Measurements from ENCODE around the gene MRPL48.
"Not testable (repeated sequence)": the region's sequence is repeated elsewhere in the genome, so short reads cannot be mapped to it uniquely, and the experiment has no call there.

MRPL48 gene

DNA sequence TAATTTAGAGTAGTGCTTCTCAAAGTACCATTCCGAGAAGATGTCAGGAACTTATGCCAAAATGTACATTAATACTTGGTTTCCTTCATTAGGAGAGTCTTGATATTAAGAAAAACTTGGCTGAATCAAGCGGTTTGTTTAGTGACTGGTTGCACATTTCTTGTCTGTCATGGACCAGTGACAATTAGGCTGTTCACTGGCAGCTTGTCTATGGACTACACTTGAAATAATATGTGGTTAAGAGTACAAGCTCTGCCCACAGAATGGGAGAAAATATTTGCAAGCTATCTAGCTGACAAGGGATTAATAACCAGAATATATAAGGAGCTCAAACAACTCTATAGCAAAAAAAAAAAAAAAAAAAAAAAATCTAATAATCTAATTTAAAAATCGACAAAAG lies 64.4 kb downstream of the MRPL48 start:
- no peak for DNase-seq

DNA sequence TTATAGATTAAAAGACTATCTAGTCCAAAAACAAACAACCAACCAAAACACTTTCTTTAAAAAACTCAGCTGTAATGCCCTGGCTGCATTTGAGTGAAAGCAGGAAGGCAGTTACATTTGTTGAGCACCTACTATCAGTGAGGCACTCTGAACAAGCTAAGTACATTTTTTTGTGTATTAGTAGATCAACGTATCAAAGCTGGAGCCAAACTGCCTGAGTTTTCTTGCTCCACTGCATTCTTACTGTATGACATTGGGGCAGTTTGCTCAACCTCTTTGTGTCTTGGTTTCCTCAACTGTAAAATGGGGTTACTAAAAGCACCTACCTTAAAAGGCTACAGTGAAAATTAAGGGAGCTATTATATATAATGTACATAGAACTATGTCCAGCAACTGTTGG lies 67.0 kb downstream of the MRPL48 start:
- DNase-seq, result no peak

DNA sequence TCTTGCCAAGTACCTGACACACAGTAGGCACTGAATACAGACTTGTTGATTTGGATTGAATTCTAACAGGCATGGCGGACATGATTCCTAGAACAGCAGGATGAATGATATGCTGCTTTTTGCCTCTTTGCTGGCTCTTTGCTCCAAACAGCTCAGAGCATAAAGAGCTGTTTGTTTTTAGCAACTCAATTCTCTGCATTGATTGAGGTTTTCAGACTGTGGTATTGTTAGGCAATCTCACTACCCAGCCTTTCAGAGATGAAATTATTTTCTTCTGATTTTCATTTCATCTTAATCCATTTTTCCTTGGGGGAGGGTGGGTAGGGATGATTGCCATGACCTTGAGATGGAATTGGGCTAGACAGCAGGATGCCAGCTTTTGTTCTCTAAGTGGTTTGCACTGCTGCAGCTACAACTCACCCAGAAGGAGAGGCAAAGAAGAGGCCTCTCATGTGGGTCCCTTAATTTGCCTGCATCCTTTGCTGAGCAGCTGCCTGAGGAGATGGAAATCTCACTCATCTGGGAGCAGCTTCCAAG lies 68.4 kb downstream of the MRPL48 start:
- no peak for DNase-seq

DNA sequence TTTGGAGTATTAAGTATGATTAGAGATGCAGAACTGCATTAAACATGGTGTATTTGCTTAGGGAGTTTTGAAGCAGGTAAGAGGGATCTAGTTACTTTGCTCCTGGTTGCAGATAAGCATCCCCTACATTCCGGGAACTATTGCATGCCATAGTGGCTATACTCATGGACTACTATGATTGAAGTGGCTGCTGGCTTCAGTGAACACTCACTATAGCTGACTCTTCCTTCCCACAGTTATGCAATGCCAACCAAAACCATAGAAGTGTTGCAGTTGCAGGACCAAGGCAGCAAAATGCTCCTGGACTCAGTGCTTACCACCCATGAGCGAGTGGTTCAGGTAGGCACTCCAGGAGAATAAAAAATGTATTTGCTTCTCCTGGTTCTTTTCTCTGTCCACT lies 72.0 kb downstream of the MRPL48 start:
- DNase-seq, result no peak

DNA sequence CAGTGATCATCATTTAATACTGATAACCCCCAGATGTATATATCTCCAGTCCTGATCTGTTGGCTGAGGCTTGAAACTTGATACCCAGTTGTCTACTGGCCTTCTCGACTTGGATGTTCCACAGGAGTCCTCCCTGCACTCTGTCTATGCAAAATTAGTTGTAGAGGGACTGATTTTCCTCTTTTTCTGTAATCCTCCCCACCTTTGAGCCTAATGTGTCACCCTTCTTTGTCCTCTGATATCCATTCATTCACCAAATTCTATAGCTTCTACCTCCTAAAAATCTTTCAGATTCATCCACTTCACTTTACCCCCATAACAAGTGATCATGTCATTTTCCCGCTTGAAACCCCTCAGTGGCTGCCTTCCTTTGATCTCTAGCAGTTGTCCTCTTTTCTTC lies 72.5 kb downstream of the MRPL48 start:
- no peak for DNase-seq

DNA sequence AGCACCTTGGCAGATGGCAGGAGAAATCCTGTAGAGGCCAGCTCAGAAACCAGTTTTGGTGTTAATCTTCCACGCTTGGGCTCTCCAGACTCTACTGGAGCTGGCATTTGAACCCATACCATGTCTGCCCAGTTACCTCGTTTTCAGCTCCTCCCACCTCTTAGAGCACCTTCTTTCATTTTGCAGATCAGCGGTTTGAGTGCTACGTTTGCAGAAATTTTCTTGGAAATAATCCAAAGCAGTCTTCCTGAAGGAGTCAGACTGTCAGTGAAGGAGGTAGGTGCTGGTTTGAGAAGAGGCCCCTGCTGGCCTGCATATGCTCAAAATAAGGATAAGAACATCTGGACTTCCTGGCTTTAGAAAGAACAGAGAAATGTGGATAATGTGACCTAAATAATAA lies 75.3 kb downstream of the MRPL48 start:
- no peak for DNase-seq

DNA sequence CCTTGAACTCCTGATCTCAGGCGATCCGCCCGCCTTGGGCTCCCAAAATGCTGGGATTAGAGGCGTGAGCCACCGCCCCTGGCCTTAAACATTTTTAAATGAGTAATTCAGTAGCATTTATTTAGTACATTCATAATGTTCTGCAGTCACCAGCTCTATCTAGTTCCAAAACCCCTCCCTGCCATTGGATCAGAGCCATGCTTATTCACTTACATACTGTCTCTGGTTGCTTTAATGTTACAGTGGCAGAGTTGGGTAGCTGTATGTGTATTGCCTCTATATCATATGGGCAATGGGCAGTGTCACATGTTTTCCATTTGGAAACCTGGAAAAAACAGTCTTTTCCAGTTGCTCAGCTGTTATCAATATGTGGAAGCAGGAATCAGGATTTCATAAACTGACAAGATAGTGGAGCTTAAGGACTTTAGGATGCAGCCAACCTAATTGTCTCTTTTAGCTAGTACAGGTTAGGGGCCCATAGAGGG lies 78.5 kb downstream of the MRPL48 start:
- DNase-seq, result no peak

DNA sequence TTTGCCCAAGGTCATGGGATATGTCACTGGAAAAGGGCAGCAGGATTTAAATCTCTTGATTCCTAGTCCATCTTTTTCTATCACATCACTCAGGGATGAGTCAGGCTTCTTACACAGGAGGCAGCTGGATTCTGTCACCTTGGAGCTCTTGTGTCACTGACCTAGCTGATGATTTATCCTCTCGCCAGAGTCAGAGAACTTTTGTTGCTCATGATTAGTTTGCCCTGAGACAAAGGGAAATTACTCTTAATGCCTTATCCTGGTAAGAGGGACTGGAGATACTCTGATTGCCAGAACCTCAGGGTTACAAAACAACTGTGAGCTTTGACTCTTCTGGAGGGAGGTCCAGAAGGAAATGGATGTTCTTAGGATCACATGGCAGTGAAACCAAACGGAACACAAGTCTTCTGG lies 78.9 kb downstream of the MRPL48 start:
- DNase-seq, result no peak

DNA sequence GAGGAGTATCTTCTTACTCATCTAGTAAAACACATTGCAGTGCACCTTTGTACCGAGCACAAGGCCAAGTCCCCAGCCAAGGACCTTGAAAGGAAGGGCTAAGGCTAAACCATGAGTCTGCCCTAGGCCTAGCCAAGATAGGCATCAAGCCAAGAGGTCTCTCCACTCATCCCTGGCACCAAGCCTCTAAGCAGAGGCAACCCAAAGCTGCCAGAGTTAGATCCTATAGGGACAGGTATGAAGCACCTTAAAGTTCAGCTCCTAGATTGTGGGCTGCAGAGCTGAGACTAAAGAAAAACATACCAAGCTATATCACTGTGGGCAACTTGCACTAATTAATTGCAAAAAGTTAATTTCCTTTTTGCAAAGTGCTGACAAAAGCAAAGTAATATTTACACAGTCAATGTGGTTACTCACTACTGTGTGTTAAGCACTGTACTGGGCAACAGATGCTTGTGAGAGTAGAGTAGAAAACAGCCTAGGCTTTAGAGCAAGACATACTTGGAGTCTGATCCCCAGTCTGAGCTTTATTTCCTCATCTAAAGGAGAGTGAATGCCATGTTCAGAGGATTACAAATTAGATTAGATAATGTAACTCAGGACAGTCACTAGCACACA lies 81.8 kb downstream of the MRPL48 start:
- no peak for DNase-seq

DNA sequence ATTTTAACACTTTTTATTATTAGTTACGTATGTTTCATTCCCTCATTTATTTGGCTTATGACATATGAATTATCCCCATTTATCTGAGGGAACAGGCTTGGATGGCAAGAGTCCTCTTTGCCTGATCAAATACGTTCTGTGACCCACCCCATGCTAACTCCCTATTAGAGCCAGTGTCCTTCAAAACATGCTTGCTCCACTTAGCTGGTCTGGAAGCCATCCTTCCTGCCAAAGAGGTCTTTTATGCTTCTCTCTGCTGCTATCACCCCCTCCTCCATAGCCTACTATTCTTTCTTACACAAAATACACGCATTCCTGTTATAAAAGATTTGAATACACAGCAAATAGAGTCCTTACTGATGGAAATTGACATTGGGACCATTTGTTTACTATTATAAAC lies 82.6 kb downstream of the MRPL48 start:
- DNase-seq, result no peak

DNA sequence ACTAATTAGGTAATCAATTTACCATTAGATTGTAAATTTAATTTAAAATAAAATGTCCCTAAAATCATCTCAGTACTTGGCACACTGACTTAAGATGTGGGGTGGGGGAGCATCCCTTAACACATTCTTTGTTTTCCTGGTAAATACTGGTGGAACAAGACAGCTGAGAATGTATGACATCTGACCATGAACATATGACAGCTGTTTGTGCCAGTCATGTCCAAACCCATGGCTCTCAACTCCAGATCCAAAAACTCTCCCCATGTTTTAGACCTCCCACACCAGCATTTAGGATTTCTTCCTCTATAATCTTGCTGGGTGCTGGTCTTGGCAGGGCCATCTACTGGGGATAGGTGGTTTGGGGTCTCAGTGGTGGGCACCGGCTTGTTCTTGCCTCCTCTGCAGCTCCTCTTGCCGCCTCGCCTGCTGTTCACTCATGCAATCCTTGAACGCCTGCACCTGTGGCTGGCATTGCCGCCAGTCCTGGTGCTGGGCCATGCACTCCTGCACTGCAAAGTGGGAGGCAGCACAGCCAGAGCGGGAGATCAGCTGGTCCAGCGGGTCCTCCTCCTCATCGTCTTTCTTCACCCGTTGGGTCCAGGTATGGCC lies 85.2 kb downstream of the MRPL48 start:
- DNase-seq, result no peak

DNA sequence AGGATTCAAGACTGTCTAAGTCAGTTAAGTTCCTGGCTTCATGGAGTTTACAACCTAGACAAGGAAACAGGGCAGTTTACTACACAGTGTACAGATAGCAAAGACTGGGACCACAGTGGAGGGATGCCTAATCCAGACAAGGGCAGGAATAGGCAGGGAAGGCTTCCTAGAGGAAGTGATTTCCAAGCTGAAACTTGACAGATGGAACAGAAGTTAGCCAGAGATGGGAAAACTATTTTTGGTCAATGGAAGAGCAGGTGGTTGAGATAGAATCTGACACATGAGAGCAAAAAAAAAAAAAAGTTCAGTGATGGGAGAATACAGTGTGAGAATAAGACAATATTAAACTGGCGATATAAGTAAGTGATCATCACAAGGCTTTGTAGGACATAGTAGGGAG lies 87.7 kb downstream of the MRPL48 start:
- DNase-seq, result peak; percentile 15

DNA sequence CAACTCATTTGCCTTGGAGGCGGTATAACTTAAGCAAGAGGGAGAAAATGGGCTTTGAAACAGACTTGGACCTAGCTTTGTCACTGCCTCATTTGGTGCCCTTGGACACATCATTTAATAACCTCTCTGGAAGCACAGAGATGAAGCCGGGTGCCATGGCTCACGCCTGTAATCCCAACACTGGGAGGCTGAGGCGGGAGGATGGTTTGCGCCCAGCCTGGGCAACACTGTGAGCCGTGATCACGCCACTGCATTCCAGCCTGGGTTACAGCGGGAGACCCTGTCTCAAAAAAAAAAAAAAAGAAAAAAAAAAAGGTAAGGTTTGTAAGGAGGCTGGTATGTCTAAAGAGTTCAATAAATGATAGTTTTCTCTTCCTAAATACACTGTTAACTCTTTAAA lies 88.2 kb downstream of the MRPL48 start:
- no peak for DNase-seq

DNA sequence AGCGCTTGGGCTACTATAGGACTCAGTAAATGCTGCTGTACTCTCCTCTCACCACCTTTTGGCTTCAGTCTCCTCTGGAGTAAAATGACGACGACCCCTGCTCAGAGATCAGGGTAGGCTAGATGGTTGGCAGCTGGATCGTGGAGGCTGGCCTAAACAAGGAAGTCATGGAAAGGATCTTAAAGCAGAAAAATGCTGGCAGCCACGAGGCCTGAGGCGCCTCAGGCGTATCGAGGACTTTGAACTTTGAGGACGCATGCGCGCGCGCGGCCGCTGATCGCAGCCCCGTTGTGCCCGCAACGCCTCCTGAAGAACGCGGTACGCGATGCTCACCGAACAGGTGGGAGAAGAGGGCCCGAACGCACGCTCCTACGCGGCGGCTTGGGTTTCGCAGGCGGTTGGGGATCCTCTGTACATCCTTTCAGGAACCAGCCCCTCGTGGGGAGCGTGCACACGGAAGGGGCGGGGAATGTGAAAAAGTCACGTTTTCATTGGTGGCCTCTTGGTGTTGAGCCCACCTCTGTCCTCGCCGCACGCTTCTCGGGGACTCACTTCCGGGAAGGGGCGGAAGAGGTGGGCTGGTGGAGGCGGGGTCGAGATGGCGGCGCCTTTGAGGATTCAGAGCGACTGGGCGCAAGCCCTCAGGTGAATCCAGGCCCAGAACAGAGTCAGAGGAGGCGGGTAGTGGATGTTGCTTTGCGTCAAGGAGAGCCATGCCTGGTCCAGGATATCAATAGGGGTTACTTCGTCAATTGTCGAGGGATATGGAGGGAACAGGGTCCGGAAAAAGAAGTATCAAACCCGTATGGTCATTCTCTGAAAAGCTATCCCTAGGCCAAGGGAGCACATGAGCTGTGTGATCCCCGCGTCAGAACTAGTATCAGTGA lies 89.0 kb downstream of the MRPL48 start, which contains the start of the genes COA4 and PAAF1:
Gene COA4 (minus strand): TSS at position 423 of the 887 bp plus-strand sequence. CDS start 3,468 bp downstream, outside the sequence.
Gene PAAF1 (plus strand): TSS at position 576 of the 887 bp plus-strand sequence. CDS start 23 bp downstream, at position 599.
- DNase-seq, result peak; percentile 81

DNA sequence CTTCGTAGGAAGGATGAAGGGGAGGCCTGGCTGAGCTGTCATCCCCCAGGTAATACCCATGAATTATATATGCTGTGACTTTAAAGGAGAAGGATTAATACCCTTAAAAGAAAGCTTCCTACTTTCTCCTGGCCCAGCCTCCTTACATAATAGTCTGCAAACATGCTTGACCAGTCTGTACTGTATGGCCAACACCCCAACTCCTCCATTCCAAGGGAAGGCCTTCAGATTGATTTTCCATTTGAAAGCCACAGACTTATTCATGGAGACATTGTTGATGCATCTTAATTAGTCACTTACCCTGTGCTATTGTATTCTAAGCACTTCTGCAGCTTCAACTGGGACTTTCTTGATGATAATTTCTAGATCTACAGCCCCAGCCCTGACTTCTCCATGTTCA lies 91.1 kb downstream of the MRPL48 start:
- no peak for DNase-seq

DNA sequence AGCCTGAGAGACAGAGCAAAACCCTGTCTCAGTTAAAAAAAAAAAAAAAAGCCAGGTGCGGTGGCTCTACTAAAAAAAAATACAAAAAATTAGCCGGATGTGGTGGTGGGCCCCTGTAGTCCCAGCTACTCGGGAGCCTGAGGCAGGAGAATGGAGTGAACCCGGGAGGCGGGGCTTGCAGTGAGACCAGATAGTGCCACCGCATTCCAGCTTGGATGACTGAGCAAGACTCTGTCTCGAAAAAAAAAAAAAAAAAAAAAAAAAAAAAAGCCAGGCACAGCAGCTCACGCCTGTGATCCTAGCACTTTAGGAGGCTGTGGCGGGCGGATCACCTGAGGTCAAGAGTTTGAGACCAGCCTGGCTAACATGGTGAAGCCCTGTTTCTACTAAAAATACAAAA lies 92.8 kb downstream of the MRPL48 start:
- DNase-seq, result not testable (repeated sequence)

DNA sequence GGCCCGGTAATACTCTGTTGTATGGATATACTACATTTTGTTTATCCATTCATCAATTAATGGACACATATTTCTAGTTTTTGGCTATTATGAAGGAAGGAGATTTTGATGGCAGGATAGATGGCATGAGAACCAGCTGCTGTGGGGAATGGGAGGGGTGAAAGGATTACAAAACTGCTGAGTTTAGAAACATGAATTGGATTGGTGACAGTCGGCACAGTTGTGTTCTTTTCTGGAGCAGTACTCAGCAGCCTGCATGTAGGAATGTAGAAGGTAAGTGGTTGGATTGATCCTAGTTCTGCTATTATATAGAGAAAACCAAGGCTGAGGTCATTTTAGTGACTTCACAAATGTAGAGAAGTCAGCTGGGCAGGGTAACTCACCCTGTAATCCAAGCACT lies 96.2 kb downstream of the MRPL48 start:
- DNase-seq, result no peak

DNA sequence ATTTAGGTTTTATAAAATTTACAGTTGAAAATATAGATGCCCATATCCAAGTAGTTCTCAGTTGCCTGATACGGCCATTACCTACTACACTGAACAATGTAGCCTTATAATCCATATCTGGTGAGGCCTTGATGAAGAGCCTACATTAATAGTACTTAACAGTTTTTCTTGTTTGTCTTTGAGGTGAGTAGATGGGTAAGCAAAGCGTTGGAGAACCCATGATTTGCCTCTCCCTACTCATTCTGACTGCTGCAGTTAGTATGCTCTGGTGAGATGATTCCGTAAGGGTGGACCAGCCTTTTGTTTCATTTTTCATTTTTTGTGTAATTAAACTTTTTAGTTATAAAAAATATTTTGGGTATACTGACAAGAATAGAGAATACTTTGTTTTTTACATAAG lies 100.6 kb downstream of the MRPL48 start:
- no peak for DNase-seq

DNA sequence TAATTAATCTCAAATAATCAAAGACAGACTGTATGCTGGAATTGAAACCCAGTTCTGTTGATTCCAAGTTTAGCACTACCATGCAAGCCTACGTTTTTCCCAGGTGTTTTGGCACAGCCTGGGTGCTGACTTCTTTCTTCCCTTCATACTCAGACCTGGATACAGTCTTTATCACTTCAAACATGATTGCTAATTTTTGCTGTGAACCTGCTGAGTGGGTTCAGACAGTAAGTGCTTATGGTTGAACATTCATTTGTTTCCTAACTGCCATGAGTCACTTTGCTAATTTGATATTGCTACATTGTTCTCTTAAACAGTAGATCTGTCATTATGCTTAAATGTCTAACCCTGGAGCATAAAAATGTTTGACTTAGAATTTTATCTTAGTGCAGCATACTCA lies 101.3 kb downstream of the MRPL48 start:
- DNase-seq, result no peak

DNA sequence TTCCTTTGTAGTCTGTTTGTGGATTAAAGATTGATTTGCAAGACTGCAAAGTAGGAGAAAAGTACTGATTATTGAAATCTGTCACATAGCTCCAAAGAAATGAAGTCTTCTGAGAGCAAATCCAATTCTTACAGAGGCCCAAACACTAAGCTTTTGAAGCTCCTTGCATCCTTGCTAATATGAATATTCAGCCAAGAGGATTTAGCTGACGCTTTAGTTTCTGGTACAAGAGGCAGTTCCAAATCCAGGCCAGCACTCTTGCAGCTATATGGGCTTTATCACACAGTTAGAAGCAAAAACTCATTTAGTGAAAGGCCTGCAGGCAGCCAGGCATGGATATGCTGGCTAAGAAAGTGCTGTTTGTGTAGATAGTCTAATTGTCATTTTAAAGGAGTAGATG lies 101.9 kb downstream of the MRPL48 start:
- DNase-seq, result no peak

DNA sequence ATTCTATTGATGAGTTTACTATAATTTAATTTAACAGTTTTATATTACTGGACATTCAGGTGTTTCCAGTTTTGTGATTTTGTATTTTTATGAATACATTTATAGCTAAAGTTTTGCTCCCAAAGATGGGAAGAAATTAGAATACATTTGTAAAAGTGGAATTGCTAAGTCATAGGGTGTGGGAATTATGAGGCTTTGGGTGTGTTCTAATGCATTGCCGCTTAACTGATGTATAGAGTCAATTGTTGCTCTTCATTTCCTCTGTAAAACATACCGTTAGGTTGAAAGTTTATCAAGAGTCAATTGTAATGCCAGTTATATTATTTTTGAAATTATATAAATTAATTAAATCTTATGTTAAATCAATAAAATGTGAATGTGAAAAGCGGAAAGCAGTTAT lies 105.4 kb downstream of the MRPL48 start:
- no peak for DNase-seq

DNA sequence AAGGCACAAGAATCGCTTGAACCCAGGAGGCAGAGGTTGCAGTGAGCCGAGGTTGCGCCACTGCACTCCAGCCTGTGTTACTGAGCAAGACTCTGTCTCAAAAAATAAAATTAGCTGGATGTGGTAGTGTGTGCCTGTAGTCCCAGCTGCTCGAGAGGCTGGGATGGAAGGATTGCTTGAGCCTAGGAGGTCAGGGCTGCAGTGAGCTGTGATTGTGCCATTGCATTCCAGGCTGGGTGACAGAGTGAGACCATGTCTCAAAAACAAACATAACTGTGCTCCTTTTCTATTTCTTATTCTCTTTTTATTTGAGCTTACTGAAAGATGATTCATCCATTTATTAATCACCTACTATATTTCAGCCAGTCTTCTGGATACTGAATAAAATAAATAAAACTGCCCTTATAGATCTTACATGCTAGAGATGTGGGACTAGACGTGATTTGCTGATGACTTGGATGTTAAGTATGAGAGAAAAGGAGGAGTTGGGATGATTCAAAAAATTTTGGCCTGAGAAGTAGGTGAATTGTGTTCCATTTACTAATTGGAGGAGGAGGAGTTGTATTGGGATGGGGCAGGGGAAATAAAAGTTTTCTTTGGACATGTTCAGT lies 107.2 kb downstream of the MRPL48 start:
- DNase-seq, result no peak

DNA sequence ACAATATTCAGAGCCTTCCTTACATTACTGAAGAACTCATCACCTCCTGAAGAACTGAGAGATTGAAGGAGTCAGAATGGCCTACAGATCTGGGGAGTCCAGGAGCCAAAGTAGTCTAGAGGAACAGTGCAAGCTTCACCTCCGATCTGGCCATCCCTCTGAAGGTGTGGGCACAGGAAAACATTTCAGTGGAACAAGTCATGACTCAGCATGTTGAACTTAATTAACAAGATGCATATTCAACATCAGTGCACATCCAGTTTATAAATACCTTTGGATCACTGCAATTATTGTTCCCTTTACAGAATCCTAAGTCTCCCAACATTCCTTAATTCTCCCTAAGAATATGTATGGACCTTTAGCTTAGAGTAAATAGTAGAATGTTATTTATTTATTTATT lies 114.6 kb downstream of the MRPL48 start:
- no peak for DNase-seq

All from DMS 273 treated with DMSO at 0.1 percent for 48 hours (cell line).